Measurements from ENCODE around the gene ZMAT3. TPM values are rescaled to one million over a fixed set of nuclear protein-coding genes. Genes with fewer than 3 reads are reported as not detected.

ZMAT3 gene
- total RNA-seq, 3 donors from 2014 or later, result 10.4 to 19.5 (median 16.7) TPM

DNA sequence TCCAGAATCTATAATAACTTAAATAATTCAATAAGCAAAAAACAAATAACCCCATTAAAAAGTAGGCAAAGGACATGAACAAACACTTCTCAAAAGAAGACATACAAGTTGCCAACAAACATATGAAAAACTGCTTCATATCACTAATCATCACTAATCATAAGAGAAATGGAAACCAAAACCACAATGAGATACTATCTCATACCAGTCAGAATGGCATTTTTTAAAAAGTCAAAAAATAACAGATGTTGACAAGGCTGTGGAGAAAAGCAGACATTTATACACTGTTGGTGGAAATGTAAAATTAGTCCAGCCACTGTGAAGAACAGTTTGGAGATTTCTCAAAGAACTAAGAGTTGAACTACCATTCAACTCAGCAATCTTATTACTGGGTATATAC lies 19.5 kb upstream of the ZMAT3 start:
- intact Hi-C loops (cut with DNase I; ENCODE audit: low total_unique reads), result no loop called here

GRCh38 chr3:179088306-179088705 lies 16.7 kb upstream of the ZMAT3 start:
- no peak for DNase-seq (ENCODE audit: low spot score in 2 of 2)
- H3K27me3 ChIP-seq, result no peaks in the 10 kb centered on the region
- H3K4me1 ChIP-seq, result no peaks in the 10 kb centered on the region
- no peak overlapping the region for H3K27ac ChIP-seq
- no peaks in the 10 kb centered on the region for H3K9me3 ChIP-seq
- no peak overlapping the region for H3K4me3 ChIP-seq
- no peaks in the 10 kb centered on the region for H3K36me3 ChIP-seq
- intact Hi-C loops (cut with DNase I; ENCODE audit: low total_unique reads), result no loop called here
- TF ChIP-seq, protein P1, sequence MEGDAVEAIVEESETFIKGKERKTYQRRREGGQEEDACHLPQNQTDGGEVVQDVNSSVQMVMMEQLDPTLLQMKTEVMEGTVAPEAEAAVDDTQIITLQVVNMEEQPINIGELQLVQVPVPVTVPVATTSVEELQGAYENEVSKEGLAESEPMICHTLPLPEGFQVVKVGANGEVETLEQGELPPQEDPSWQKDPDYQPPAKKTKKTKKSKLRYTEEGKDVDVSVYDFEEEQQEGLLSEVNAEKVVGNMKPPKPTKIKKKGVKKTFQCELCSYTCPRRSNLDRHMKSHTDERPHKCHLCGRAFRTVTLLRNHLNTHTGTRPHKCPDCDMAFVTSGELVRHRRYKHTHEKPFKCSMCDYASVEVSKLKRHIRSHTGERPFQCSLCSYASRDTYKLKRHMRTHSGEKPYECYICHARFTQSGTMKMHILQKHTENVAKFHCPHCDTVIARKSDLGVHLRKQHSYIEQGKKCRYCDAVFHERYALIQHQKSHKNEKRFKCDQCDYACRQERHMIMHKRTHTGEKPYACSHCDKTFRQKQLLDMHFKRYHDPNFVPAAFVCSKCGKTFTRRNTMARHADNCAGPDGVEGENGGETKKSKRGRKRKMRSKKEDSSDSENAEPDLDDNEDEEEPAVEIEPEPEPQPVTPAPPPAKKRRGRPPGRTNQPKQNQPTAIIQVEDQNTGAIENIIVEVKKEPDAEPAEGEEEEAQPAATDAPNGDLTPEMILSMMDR (IDR thresholded peaks at IDR 0.05), result no peak
- no peak for TF ChIP-seq POLR2A (IDR thresholded peaks at IDR 0.05)
- TF ChIP-seq POLR2AphosphoS5 (IDR thresholded peaks at IDR 0.05), result no peak

More for the DNA sequence above, 19.5 kb upstream of the ZMAT3 start:
- H3K27me3 ChIP-seq, result no peaks in the 10 kb centered on the region
- H3K4me1 ChIP-seq, result no peaks in the 10 kb centered on the region
- no peak overlapping the region for H3K27ac ChIP-seq
- DNase-seq (ENCODE audit: low spot score in 2 of 2), result no peak
- H3K4me3 ChIP-seq, result no peak overlapping the region
- no peaks in the 10 kb centered on the region for H3K9me3 ChIP-seq
- H3K36me3 ChIP-seq, result no peaks in the 10 kb centered on the region
- no peak for TF ChIP-seq POLR2AphosphoS5 (IDR thresholded peaks at IDR 0.05)
- TF ChIP-seq POLR2A (IDR thresholded peaks at IDR 0.05), result no peak
- TF ChIP-seq, protein P1 (IDR thresholded peaks at IDR 0.05), result no peak

DNA sequence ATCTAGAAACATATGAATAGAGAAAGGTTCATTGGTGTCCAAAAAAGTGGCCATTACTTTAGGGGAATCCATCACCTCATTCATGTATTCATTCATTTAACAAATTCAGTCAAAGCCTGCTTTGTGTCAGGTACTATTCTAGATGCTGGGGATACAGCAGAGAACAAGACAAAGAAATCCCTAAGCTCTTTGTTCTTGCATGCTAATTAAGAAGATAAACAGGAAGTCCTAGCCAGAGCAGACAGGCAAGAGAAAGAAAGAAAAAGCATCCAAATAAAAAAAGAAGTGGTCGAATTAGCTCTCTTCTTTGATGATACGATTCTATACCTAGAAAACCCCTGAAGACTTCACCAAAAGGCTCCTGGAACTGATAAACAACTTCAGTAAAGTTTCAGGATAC lies 12.4 kb upstream of the ZMAT3 start:
- Histone ChIP-seq H3K36me3 (no peaks in the 10 kb centered on the region), H3K9me3 (no peaks in the 10 kb centered on the region), H3K27me3 (no peaks in the 10 kb centered on the region), H3K4me1 (no peaks in the 10 kb centered on the region), H3K27ac (no peak overlapping the region), H3K4me3 (no peak overlapping the region)
- intact Hi-C loops (cut with DNase I; ENCODE audit: low total_unique reads), result no loop called here
- TF ChIP-seq POLR2A (IDR thresholded peaks at IDR 0.05) (no peak), POLR2AphosphoS5 (IDR thresholded peaks at IDR 0.05) (no peak)
- TF ChIP-seq, protein P1 (IDR thresholded peaks at IDR 0.05), result no peak
- no peak for DNase-seq (ENCODE audit: low spot score in 2 of 2)

DNA sequence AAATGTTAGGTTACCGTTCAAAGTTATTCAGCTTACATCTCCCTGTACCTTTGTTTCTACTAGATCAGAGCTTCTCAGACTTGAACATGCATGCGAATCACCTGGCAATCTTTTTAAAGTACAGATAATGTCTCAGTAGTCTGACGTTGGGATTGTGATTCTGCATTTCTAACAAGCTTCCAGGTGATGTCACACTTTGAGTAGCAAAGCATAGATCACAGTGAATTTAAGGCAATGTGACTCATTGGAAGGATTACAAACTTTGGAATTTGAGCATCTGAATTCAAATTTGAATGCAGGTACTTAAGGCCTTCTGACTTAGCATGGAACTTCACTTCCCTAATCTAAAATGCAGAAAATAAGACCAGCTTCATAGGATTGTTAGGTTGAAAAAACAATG lies 10.8 kb upstream of the ZMAT3 start:
- no peaks in the 10 kb centered on the region for H3K27me3 ChIP-seq
- no peaks in the 10 kb centered on the region for H3K4me1 ChIP-seq
- no peak for TF ChIP-seq POLR2A (IDR thresholded peaks at IDR 0.05)
- TF ChIP-seq, protein P1 (IDR thresholded peaks at IDR 0.05), result no peak
- no peak for TF ChIP-seq POLR2AphosphoS5 (IDR thresholded peaks at IDR 0.05)
- intact Hi-C loops (cut with DNase I; ENCODE audit: low total_unique reads), result no loop called here
- H3K9me3 ChIP-seq, result no peaks in the 10 kb centered on the region
- no peak overlapping the region for H3K27ac ChIP-seq
- no peaks in the 10 kb centered on the region for H3K36me3 ChIP-seq
- H3K4me3 ChIP-seq, result no peak overlapping the region
- DNase-seq (ENCODE audit: low spot score in 2 of 2), result no peak

GRCh38 chr3:179081885-179082284 lies 10.3 kb upstream of the ZMAT3 start:
- intact Hi-C loops (cut with DNase I; ENCODE audit: low total_unique reads), result no loop called here
- Histone ChIP-seq H3K27me3 (no peaks in the 10 kb centered on the region), H3K36me3 (no peaks in the 10 kb centered on the region), H3K9me3 (no peaks in the 10 kb centered on the region), H3K27ac (no peak overlapping the region), H3K4me1 (no peaks in the 10 kb centered on the region), H3K4me3 (no peak overlapping the region)
- DNase-seq (ENCODE audit: low spot score in 2 of 2), result no peak
- TF ChIP-seq, protein P1 (IDR thresholded peaks at IDR 0.05), result no peak
- no peak for TF ChIP-seq POLR2A (IDR thresholded peaks at IDR 0.05)
- no peak for TF ChIP-seq POLR2AphosphoS5 (IDR thresholded peaks at IDR 0.05)

All from breast epithelium (tissue), 4 donors.